ENCODE results near the gene SARDH.
A peak's percentile ranks its signal among the peaks of the same experiment; 100 is the strongest.
"Not testable (repeated sequence)": the region's sequence is repeated elsewhere in the genome, so short reads cannot be mapped to it uniquely, and the experiment has no call there.

The SARDH gene

DNA sequence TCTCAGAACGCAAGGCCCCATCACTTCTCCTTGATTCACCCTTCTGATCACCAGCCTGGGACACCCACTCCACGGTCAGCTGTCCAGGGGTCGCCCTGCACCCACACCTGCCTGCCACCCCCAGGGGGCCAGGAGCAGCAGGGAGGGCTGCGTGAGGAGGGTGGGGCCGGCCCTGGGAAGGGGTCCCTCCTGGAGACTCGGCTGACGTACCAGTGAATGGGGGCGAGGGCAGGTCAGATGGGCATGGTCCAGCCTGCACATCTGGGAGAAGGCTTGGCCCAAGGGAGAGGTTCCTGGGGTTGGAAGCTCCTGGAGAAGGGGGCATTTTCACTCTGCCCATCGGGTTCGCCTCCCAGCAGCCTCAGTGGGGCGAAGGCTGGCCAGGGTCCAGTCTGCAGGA, 21.8 kb upstream of the SARDH start:
- DNase-seq (ENCODE audit: low read depth in 2 of 2): no peak

GRCh38 chr9:133759146-133759900, 21.2 kb upstream of the SARDH start:
- no peak for DNase-seq (ENCODE audit: low read depth in 2 of 2)

GRCh38 chr9:133758228-133758627, 20.1 kb upstream of the SARDH start:
- DNase-seq (ENCODE audit: low read depth in 2 of 2): no peak

GRCh38 chr9:133754688-133755227, 16.6 kb upstream of the SARDH start:
- DNase-seq (ENCODE audit: low read depth in 2 of 2): no peak

GRCh38 chr9:133754187-133754586, 16.0 kb upstream of the SARDH start:
- no peak for DNase-seq (ENCODE audit: low read depth in 2 of 2)

- DNase-seq (ENCODE audit: low read depth in 2 of 2): no peak
These were observed 14.7 kb upstream of the SARDH start for GRCh38 chr9:133752739-133753446.

DNA sequence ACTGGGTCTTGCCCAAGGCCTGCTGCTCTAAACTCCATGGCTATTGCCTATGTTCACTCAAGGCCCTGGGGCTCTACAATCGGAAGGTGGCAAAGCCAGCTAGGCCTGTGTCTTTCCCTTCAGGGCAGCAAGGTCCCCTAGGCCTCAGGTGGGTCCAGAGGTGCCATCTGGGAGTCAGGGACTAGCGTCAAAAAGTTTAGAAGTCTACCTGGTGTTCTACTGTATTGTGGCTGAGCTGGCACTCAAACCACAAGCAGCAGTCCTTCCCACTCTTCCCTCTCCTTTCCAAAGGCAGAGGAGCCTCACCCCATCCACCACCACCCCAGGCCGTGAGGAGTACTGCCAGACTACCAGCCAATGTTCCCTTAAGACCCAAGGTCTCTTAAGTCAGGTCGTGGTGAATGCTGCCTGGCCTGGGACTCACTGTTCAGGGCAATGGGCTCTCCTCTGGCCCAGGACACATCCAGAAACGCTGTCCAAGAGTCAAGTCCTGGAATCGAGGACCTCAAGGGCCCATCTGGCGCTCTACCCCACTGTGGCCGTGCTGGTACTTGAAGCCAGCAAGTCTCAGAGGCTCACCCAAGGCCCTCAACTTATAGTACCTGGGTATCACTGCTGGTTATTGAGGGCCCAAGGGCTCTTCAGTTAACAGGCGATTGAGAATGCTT, 13.0 kb upstream of the SARDH start:
- no peak for DNase-seq (ENCODE audit: low read depth in 2 of 2)

DNA sequence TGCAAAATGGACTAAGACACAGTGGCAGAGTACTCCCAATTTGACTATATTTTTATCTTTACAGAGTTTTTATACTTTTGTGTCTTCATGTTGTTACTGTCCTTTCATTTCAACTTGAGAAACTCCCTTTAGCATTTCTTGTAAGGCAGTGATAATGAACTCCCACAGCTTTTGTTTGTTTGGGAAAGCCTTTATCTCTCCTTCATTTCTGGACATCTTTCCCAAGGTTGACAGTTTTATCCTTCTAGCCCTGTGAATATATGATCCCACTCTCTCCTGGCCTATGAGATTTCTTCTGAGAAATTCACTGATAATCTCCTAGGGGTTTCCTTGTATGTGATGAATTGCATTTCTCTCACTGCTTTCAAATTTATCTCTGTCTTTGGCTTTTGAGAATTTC, 9.2 kb upstream of the SARDH start:
- DNase-seq (ENCODE audit: low read depth in 2 of 2): no peak

DNA sequence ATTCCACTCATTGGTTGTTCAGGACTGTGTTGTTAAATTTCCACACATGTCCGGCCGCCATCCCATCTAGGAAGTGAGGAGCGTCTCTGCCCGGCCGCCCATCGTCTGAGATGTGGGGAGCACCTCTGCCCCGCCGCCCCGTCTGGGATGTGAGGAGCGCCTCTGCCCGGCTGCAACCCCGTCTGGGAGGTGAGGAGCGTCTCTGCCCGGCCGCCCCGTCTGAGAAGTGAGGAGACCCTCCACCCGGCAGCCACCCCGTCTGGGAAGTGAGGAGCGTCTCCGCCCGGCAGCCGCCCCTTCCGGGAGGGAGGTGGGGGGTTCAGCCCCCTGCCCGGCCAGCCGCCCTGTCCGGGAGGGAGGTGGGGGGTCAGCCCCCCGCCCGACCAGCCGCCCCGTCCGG, 6.4 kb upstream of the SARDH start:
- not testable (repeated sequence) for DNase-seq (ENCODE audit: low read depth in 2 of 2)

DNA sequence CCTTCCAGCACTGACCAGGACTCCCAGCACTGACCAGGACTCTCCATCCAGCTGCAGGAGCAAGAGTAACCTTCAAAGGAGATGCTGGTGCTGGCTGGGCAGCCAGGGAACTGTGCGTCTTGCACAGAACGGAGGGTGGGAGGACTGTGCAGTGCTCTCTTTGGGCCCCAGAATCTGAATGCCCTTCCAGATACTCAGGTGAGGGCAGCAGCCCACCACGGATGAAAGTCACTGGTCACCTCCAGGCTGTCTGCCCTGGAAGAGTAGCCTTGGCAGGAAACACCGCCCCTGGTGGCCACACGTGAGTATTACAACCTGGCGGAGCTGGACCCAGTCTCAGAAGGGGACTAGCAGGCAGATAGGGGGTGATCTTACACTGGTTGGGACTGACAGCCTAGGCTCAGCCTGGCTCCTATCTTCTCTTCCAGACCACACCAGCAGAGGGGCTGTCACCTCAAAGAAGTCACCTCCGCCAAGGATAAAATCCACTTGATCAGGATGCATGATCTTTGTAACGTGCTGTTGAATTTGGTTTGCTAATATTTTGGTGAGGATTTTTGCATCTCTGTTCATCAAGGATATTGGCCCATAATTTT, 4.8 kb upstream of the SARDH start:
- peak; percentile 55 to 58 for DNase-seq (ENCODE audit: low read depth in 2 of 2)

GRCh38 chr9:133742251-133742650, 4.1 kb upstream of the SARDH start:
- DNase-seq (ENCODE audit: low read depth in 2 of 2): no peak

DNA sequence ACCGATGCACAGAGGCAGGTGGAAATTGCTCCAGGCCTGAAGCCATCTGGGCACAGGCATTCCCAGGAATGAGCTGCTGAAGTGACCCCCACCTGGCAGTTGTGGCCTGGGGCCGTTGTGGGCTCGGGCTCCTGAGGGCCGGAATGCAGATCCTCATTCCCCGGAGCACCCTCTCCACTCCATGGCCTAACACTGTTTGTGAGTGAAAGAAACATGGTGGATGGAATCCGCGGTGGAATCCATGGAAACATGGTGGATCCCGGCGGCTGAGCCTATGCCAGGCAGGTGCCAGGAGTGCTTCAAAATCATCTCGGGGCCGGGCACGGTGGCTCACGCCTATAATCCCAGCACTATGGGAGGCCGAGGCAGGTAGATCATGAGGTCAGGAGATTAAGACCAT, 3.6 kb upstream of the SARDH start:
- DNase-seq (ENCODE audit: low read depth in 2 of 2): no peak

GRCh38 chr9:133740911-133741310, 2.8 kb upstream of the SARDH start:
- no peak for DNase-seq (ENCODE audit: low read depth in 2 of 2)

- DNase-seq (ENCODE audit: low read depth in 2 of 2): no peak
These were observed 1.5 kb upstream of the SARDH start for GRCh38 chr9:133739408-133740280.

GRCh38 chr9:133738640-133739225, 581 bp upstream of the SARDH start:
- DNase-seq (ENCODE audit: low read depth in 2 of 2): no peak

DNA sequence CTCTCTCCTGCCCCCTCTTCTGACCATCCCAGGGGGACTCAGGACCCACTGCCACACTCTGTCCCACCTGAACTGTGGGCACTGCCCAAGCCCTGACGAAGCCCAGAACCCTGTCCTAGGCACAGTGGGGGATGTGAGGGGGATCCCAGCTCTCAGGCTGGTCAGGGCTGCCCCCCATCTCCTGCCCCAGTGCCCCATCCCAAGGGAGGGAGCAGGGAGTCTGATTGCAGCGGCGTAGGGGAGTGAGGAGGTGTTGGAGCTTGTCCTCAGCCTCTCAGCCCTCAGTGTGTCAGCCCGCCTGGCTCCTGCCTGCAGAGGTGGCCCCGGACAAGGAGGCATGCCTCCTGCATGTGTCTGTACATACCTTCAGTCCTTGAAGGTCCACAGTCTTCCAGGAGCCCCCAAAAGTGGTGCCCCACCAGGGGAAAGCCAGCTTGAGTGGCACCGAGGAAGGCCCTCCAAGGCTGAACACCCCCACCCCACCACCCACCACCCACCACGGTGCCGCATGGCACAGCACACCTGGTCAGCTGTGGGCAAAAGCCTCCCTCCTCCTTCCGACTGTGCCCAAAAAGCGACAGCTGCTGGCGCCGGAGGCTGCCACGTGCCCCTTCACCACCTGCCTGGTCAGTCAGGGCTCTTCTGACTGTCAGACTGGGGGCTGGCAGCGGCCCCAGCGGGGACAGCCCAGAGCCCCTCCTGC, 930 bp downstream of the SARDH start:
- DNase-seq (ENCODE audit: low read depth in 2 of 2): no peak

GRCh38 chr9:133735931-133736330, 2.2 kb downstream of the SARDH start:
- no peak for DNase-seq (ENCODE audit: low read depth in 2 of 2)

DNA sequence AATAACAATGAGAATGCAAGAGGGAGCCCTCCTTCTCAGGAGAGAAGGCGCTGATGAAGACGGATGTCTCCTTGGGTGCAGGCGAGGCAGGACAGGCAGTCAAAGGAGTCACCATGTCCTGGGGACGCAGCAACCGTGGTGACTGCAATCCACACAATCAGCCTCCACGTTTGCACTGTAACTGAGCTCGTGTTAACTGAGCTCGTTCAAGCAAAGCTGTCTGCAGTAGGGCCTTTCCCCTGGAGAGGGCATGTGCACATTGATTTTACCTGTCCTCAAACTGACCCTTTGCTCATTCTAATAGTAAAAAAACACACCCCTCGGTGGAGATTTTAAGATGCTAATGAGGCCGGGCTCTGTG, 2.8 kb downstream of the SARDH start:
- DNase-seq (ENCODE audit: low read depth in 2 of 2): no peak

DNA sequence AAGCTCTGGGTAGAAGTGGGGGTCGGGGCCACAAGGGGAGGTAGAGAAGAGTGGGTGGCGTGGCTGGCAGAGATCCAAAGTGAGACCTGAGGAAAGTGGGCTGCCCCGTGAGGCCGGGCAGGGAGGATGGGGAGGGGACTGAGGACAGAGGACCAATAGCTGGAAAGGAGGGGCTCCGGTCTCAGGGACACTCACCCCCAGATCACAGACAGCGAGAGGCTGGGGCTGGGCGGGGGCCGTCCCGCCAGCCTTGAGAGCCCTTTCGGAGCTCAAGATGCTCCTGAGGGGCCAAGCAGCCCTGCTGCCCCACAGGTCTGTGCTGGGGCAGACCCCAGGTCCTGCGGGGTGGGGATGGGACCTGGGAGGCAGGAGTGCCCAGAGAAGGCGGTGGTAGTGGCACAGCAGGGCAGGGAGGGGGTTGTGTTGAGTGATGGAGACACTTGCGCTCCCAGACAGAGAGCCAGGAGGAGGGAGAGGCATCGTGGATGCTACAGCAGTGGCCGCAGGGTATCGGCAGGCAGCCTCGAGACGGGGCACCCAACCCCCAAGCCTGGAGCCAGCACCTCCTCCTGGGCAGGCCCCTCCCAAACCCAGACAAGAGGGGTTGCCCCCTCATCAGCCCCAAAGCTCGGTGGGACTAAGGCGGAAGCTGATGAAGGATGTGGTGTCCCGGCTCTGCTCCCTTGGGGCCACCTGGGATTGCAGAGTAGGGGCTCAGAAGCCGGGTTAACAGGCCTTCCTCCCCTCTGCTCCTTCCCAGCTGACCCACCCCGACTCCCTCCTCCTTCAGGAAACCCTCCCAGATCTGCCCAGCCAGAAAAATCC, 3.4 kb downstream of the SARDH start:
- no peak for DNase-seq (ENCODE audit: low read depth in 2 of 2)

All from stimulated activated CD8-positive, alpha-beta memory T cell treated with anti-CD3 and anti-CD28 coated beads, Interleukin-7, amount 100 ng/mL, for 4 hours (primary cell).